Calu3 (cell line): ENCODE data around the gene PTH2. TPM values are rescaled to one million over a fixed set of nuclear protein-coding genes. Genes with fewer than 3 reads are reported as not detected.

ENCODE experiments used
- BruUV-seq: library from RNA; stranded (reverse); fragments of 400-500 nt; replicated peaks from 2 replicates; lab custom pipeline; 2021; lab: Mats Ljungman, UMichigan
- CTCF ChIA-PET: fragments of 300-600 bp; sonication (Branson Sonifier 250); formaldehyde crosslinking; loops from one replicate; lab custom pipeline; 2022; ENCODE audit warnings: antibody characterized with exemption; lab: Charles Lee
- DNase-seq: peaks from one replicate; pipeline ENCODE4 v3.0.0; 2022
- H3K27ac Mint-ChIP-seq: one replicate; pipeline ENCODE4 v1.8.0; 2022; ENCODE audit warnings: mixed read lengths; ENCODE audit not compliant: unreplicated experiment
- H3K27me3 Mint-ChIP-seq: one replicate; pipeline ENCODE4 v1.8.0; 2022; ENCODE audit warnings: mixed read lengths; ENCODE audit not compliant: unreplicated experiment
- H3K36me3 Mint-ChIP-seq: one replicate; pipeline ENCODE4 v1.8.0; 2022; ENCODE audit warnings: mild to moderate bottlenecking, moderate library complexity, mixed read lengths; ENCODE audit not compliant: insufficient read depth, unreplicated experiment
- H3K4me1 Mint-ChIP-seq: one replicate; pipeline ENCODE4 v1.8.0; 2022; ENCODE audit warnings: mild to moderate bottlenecking, low read depth, mixed read lengths; ENCODE audit not compliant: unreplicated experiment
- H3K4me3 Mint-ChIP-seq: one replicate; pipeline ENCODE4 v1.8.0; 2022; ENCODE audit warnings: mild to moderate bottlenecking, low read depth, moderate library complexity, mixed read lengths; ENCODE audit not compliant: unreplicated experiment
- H3K9me3 Mint-ChIP-seq: one replicate; pipeline ENCODE4 v1.8.0; 2022; ENCODE audit warnings: low read depth, mixed read lengths; ENCODE audit not compliant: unreplicated experiment
- CTCF ChIP-seq: fragments of 200-600 bp; IDR thresholded peaks from one replicate; pipeline ENCODE4 v1.8.0; 2022; ENCODE audit warnings: antibody characterized with exemption; ENCODE audit not compliant: unreplicated experiment
- intact Hi-C: fragments of 100-400 bp; cut with micrococcal nuclease; formaldehyde crosslinking; loops from one replicate; pipeline ENCODE4 v1.10.0; 2022; ENCODE audit not compliant: unreplicated experiment
- total RNA-seq: library from RNA; stranded (reverse); gene quantifications from 2 replicates; pipeline ENCODE4 v1.2.3, GENCODE V29; 2022

The PTH2 gene
- total RNA-seq, 1 experiment from 2014 or later: not detected

GRCh38 chr19:49420227-49420626 is 3.0 kb downstream of the PTH2 start:
- Mint-ChIP-seq H3K4me3 (no peak overlapping the region), H3K27ac (no peak overlapping the region), H3K4me1 (peaks cover 20% of the 10 kb centered on the region), H3K36me3 (peaks cover 5% of the 10 kb centered on the region), H3K27me3 (peaks cover 100% of the 10 kb centered on the region), H3K9me3 (no peaks in the 10 kb centered on the region)
- no TSS peak for BruUV-seq
- no peak for TF ChIP-seq CTCF
- no peak for DNase-seq
- intact Hi-C loops: no loop called here
- CTCF ChIA-PET: interaction anchor here (0.5 kb wide), 1 partner anchor 894 kb away, joined by 3 read pairs; no protein-coding TSS in a partner anchor

GRCh38 chr19:49419173-49419572 is 4.1 kb downstream of the PTH2 start:
- TF ChIP-seq CTCF: no peak
- H3K27me3 Mint-ChIP-seq: peaks cover 100% of the 10 kb centered on the region
- intact Hi-C loops: no loop called here
- H3K27ac Mint-ChIP-seq: no peak overlapping the region
- DNase-seq: no peak
- H3K36me3 Mint-ChIP-seq: peaks cover 5% of the 10 kb centered on the region
- H3K9me3 Mint-ChIP-seq: no peaks in the 10 kb centered on the region
- no TSS peak for BruUV-seq
- H3K4me1 Mint-ChIP-seq: peaks cover 20% of the 10 kb centered on the region
- CTCF ChIA-PET: interaction anchor here (2.6 kb wide), 1 partner anchor 23 kb away, joined by 5 read pairs; no protein-coding TSS in a partner anchor
- no peak overlapping the region for H3K4me3 Mint-ChIP-seq

- CTCF ChIA-PET: interaction anchor here (2.6 kb wide), 1 partner anchor 24 kb away, joined by 5 read pairs; no protein-coding TSS in a partner anchor
Observed at GRCh38 chr19:49418511-49418910, 4.7 kb downstream of the PTH2 start.

GRCh38 chr19:49417088-49417487 is 6.2 kb downstream of the PTH2 start:
- BruUV-seq: no TSS peak
- peaks cover 9% of the 10 kb centered on the region for H3K4me1 Mint-ChIP-seq
- peaks cover 5% of the 10 kb centered on the region for H3K36me3 Mint-ChIP-seq
- H3K9me3 Mint-ChIP-seq: no peaks in the 10 kb centered on the region
- H3K27me3 Mint-ChIP-seq: peaks cover 100% of the 10 kb centered on the region
- intact Hi-C loops: no loop called here
- CTCF ChIA-PET: interaction anchor here (2.6 kb wide), 1 partner anchor 25 kb away, joined by 5 read pairs; no protein-coding TSS in a partner anchor
- DNase-seq: no peak
- no peak overlapping the region for H3K4me3 Mint-ChIP-seq
- no peak for TF ChIP-seq CTCF
- no peak overlapping the region for H3K27ac Mint-ChIP-seq

More at GRCh38 chr19:49418511-49418910, 4.7 kb downstream of the PTH2 start:
- H3K4me3 Mint-ChIP-seq: no peak overlapping the region
- H3K36me3 Mint-ChIP-seq: peaks cover 5% of the 10 kb centered on the region
- TF ChIP-seq CTCF: no peak
- intact Hi-C loops: no loop called here
- H3K27me3 Mint-ChIP-seq: peaks cover 100% of the 10 kb centered on the region
- BruUV-seq: no TSS peak
- H3K4me1 Mint-ChIP-seq: peaks cover 15% of the 10 kb centered on the region
- no peak overlapping the region for H3K27ac Mint-ChIP-seq
- no peaks in the 10 kb centered on the region for H3K9me3 Mint-ChIP-seq
- no peak for DNase-seq
